Left ventricle myocardium inferior (tissue), 1 donor: ENCODE data around the gene NKAIN2. TPM values are rescaled to one million over a fixed set of nuclear protein-coding genes. Genes with fewer than 3 reads are reported as not detected.

Experiments
- DNase-seq: peaks from one replicate; pipeline ENCODE4 v3.0.0-alpha.2; 2020
- H3K27ac ChIP-seq: fragments of 200-600 bp; replicated peaks from 2 replicates; pipeline ENCODE4 v1.8.0; 2021
- H3K27me3 ChIP-seq: fragments of 200-600 bp; 2 replicates; pipeline ENCODE4 v1.8.0; 2021; ENCODE audit warnings: low read depth
- H3K36me3 ChIP-seq: fragments of 200-600 bp; 2 replicates; pipeline ENCODE4 v1.8.0; 2021
- H3K4me1 ChIP-seq: fragments of 200-600 bp; 2 replicates; pipeline ENCODE4 v1.8.0; 2021
- H3K4me3 ChIP-seq: fragments of 200-600 bp; 2 replicates; pipeline ENCODE4 v1.8.0; 2021; ENCODE audit warnings: mild to moderate bottlenecking, moderate library complexity
- H3K9me3 ChIP-seq: fragments of 200-600 bp; replicated peaks from 2 replicates; pipeline ENCODE4 v1.8.0; 2021
- intact Hi-C: fragments of 100-400 bp; cut with micrococcal nuclease; formaldehyde crosslinking; loops from one replicate; pipeline ENCODE4 v1.11.0; 2022
- total RNA-seq: library from RNA; stranded (reverse); fragmentation: NEBNext Ultra II Directional; extraction: Animal tissue kit (Norgen Biotek cat#: 25700); gene quantifications from one replicate; pipeline ENCODE4 v1.2.1, GENCODE V29; 2021
- TF ChIP-seq, protein P1 (sequence below): fragments of 200-600 bp; IDR thresholded peaks from 2 replicates; pipeline ENCODE4 v1.8.0; 2021; ENCODE audit warnings: antibody characterized with exemption, mild to moderate bottlenecking, borderline replicate concordance
- donor health status: DM: no; HTN: yes; CAD: no; lungs with severe emphysema.

NKAIN2 gene
- total RNA-seq, 1 donor from 2014 or later: 0.22 TPM

DNA sequence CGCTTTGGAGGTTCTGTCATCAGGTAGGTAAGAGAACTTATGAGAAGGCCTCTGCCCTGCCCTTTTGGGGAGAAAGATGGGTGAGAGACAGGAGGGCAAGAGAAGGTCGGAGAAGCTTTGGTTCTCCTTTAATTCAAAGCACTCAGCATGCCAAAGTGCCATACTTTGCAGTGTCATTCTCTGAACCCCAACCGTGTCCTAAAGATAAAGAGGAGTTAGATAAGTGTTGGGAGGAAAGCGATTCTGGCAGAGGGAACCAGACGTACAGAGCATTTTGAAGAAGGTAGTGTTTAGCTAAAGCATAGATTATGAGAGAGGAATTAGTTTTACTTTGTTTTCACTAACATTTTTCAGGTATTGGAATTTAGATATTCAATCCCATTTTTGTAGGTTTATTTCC lies 40.3 kb downstream of the NKAIN2 start:
- H3K27ac ChIP-seq: no peak overlapping the region
- no peak overlapping the region for H3K4me3 ChIP-seq
- TF ChIP-seq, protein P1, sequence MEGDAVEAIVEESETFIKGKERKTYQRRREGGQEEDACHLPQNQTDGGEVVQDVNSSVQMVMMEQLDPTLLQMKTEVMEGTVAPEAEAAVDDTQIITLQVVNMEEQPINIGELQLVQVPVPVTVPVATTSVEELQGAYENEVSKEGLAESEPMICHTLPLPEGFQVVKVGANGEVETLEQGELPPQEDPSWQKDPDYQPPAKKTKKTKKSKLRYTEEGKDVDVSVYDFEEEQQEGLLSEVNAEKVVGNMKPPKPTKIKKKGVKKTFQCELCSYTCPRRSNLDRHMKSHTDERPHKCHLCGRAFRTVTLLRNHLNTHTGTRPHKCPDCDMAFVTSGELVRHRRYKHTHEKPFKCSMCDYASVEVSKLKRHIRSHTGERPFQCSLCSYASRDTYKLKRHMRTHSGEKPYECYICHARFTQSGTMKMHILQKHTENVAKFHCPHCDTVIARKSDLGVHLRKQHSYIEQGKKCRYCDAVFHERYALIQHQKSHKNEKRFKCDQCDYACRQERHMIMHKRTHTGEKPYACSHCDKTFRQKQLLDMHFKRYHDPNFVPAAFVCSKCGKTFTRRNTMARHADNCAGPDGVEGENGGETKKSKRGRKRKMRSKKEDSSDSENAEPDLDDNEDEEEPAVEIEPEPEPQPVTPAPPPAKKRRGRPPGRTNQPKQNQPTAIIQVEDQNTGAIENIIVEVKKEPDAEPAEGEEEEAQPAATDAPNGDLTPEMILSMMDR: no peak
- no peaks in the 10 kb centered on the region for H3K36me3 ChIP-seq
- DNase-seq: no peak
- no peaks in the 10 kb centered on the region for H3K27me3 ChIP-seq
- H3K9me3 ChIP-seq: no peaks in the 10 kb centered on the region
- no peaks in the 10 kb centered on the region for H3K4me1 ChIP-seq
- intact Hi-C loops: no loop called here

DNA sequence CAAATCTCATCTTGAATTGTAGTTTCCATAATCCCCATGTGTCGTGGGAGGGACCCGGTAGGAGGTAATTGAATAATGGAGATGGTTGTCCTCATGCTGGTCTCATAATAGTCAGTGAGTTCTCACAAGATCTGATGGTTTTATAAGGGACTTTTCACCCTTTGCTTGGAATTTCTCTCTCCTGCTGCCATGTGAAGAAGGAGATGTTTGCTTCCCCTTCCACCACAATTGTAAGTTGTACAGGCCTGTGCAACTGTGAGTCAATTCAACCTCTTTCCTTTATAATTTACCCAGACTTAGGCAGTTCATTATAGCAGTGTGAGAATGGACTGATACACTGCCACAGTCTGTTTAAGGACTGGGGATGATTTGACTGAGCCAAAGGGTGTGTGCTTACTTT lies 44.7 kb downstream of the NKAIN2 start:
- H3K4me1 ChIP-seq: no peaks in the 10 kb centered on the region
- no peaks in the 10 kb centered on the region for H3K36me3 ChIP-seq
- no peaks in the 10 kb centered on the region for H3K27me3 ChIP-seq
- H3K27ac ChIP-seq: no peak overlapping the region
- no peak for DNase-seq
- TF ChIP-seq, protein P1: no peak
- H3K9me3 ChIP-seq: no peaks in the 10 kb centered on the region
- intact Hi-C loops: no loop called here
- no peak overlapping the region for H3K4me3 ChIP-seq

DNA sequence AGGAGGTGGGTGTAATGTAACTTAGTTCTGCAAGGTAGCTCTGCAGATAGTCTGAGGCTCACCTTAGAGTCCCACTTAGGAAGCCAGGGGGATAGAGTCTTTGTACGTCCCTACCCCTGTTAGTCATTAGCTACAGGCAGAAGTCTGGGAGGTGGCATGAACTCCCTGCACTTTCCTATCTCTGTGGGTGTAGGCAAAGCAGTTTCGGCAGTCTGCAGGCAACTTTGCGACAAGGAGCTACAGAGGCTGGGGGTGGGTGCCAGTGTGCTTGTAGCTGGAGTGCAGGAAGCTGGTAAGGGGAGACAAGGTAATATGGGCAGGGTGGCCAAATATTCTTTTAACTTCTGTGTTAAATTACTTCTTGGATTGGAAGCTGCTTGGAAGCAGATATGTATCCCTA lies 45.7 kb downstream of the NKAIN2 start:
- Histone ChIP-seq H3K27ac (no peak overlapping the region), H3K36me3 (no peaks in the 10 kb centered on the region), H3K4me1 (no peaks in the 10 kb centered on the region), H3K9me3 (no peaks in the 10 kb centered on the region), H3K4me3 (no peak overlapping the region), H3K27me3 (no peaks in the 10 kb centered on the region)
- intact Hi-C loops: no loop called here
- DNase-seq: no peak
- TF ChIP-seq, protein P1: no peak

DNA sequence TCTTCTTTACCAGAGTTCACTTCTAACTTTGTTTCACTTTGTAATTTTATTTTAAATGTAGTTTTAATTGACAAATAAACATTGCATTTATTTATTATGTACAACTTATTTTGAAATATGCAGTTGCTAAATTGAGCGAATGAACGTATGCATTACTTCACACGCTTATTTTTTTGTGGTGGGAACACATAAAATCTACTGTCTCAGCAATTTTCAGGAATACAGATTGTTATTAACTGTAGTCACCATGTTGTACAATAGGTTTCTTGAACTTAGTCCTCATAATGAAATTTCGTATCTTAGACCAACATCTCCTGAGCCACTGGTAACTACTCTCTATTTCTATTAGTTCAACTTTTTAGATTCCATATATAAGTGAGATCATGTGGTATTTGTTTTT lies 46.9 kb downstream of the NKAIN2 start:
- intact Hi-C loops: no loop called here
- DNase-seq: no peak
- TF ChIP-seq, protein P1: no peak
- Histone ChIP-seq H3K4me1 (no peaks in the 10 kb centered on the region), H3K27ac (no peak overlapping the region), H3K36me3 (no peaks in the 10 kb centered on the region), H3K9me3 (no peaks in the 10 kb centered on the region), H3K4me3 (no peak overlapping the region), H3K27me3 (no peaks in the 10 kb centered on the region)

DNA sequence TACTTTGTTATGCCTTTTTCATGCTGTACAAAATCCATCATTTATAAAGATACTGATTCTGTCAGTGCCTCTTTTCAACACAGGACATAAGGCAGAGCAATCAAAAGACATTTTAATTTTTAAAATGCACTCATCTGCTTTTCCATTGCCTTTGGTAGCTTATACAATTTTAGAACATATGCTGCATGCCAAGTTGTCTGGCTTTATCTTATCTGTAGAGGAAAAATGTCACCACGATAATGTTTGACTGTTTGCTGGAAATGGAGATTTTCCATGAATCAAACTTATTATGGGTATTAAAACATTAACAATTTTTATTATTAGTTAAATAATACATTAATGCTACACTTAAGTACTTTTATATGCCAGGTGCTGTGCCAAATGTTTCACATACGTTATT lies 50.5 kb downstream of the NKAIN2 start:
- intact Hi-C loops: no loop called here

More for the DNA sequence above, 50.5 kb downstream of the NKAIN2 start:
- DNase-seq: no peak
- no peaks in the 10 kb centered on the region for H3K27me3 ChIP-seq
- H3K36me3 ChIP-seq: no peaks in the 10 kb centered on the region
- TF ChIP-seq, protein P1: no peak
- no peaks in the 10 kb centered on the region for H3K9me3 ChIP-seq
- H3K4me3 ChIP-seq: no peak overlapping the region
- H3K27ac ChIP-seq: no peak overlapping the region
- no peaks in the 10 kb centered on the region for H3K4me1 ChIP-seq
